Pancreas (tissue), 10 donors: Measurements from ENCODE around the gene HES2. TPM values are rescaled to one million over a fixed set of nuclear protein-coding genes. Genes with fewer than 3 reads are reported as not detected.
A peak's percentile ranks its signal among the peaks of the same experiment; 100 is the strongest.

Experiments
- ATAC-seq, 4 donors: fragments of 200-7000 bp; cut with Tn5 transposase; one replicate each; pipeline versions ENCODE4 v1.8.0 to v1.9.1; 2020; ENCODE audit warnings: mild to moderate bottlenecking in 4 of 4, moderate library complexity in 4 of 4
- DNase-seq, 6 donors: peaks; one replicate each; pipeline ENCODE4 v3.0.0-alpha.2; 2020
- FAIRE-seq: peaks from 2 replicates; lab custom pipeline; 2012; peaks lifted over from hg19 to GRCh38; lab: Jason Lieb, UNC
- H3K27ac ChIP-seq, 4 donors: fragments of 200-600 bp; sonication (generic); 1 replicate in 3 of 4; 2 replicates in 1 of 4; pipeline versions ENCODE4 v1.5.0 to v1.8.0; 2020
- H3K27me3 ChIP-seq, 4 donors: fragments of 200-600 bp; one replicate each; pipeline ENCODE4 v1.8.0; 2021
- H3K36me3 ChIP-seq, 3 donors: fragments of 200-600 bp; sonication (generic) in 1 of 3; one replicate each; pipeline versions ENCODE4 v1.5.0 to v1.8.0; 2020 to 2021
- H3K4me1 ChIP-seq, 3 donors: fragments of 200-600 bp; one replicate each; pipeline ENCODE4 v1.8.0; 2021
- H3K4me3 ChIP-seq, 4 donors: fragments of 200-600 bp; sonication (generic) in 2 of 4; one replicate each; pipeline versions ENCODE4 v1.5.0 to v1.8.0; 2020 to 2021
- H3K9me3 ChIP-seq, 4 donors: fragments of 200-600 bp; one replicate each; pipeline ENCODE4 v1.8.0; 2021
- CTCF ChIP-seq, 4 donors: fragments of 200-600 bp; sonication (generic) in 3 of 4; IDR thresholded peaks; one replicate each; pipeline versions ENCODE4 v1.5.0 to v1.8.0; 2021; ENCODE audit warnings: antibody characterized with exemption in 4 of 4
- WGBS, 2 donors: extraction: QIAGEN DNeasy Blood & Tissue Kit; methylation state at CpG; one replicate each; pipeline ENCODE4 v1.1.7; 2013; 5-methylcytosine and 5-hydroxymethylcytosine counted together
- intact Hi-C, 3 donors: fragments of 100-400 bp; cut with DNase I; formaldehyde crosslinking; loops; one replicate each; pipeline versions ENCODE4 v1.11.1 to v1.14.2; 2022
- polyA plus RNA-seq, 2 donors: library from polyadenylated mRNA; stranded (reverse); fragments of 200-250 nt; gene quantifications; one replicate each; pipeline ENCODE4 v1.2.3, GENCODE V29; 2013
- total RNA-seq, 6 donors: library from RNA; stranded (reverse); fragmentation: NEBNext Ultra II Directional in 4 of 6; extraction: Animal tissue kit (Norgen Biotek cat#: 25700) in 4 of 6; gene quantifications; one replicate each; pipeline versions ENCODE4 v1.2.1 to v1.2.4, GENCODE V29; 2021 to 2023
- donor health status: healthy with polysubstance abuse.
- donor health status: DM: no; HTN: no; CAD: no; lungs with moderate emphysema.
- donor health status: DM: no; HTN: no; CAD: no.
- donor health status: control.
- donor health status: control.
- donor health status: Bipolar disorder and iron deficiency.
- donor health status: DM: yes; HTN: yes; CAD: no.
- donor health status: DM: no; HTN: no; CAD: no.
- donor health status: DM: no; HTN: no; CAD: no.
- donor health status: DM: yes; HTN: yes; CAD: no.

Gene HES2
- total and polyA plus RNA-seq, 8 donors = 0.03 to 0.31 (median 0.09) TPM; not detected in 5

GRCh38 chr1:6393400-6394187 is 26.1 kb downstream of the HES2 start, which contains the start of gene ACOT7:
Gene ACOT7 (minus strand): TSS chr1:6393767. CDS start chr1:6393399, 368 bp downstream.
- 0% methylated on average over 54 to 87 of the region's 87 CpGs for WGBS, 2 donors
- Histone ChIP-seq H3K9me3 (no peaks in the 10 kb centered on the region), H3K27ac (peak within 1 kb of the TSS; percentile 99), H3K27me3 (no peaks in the 10 kb centered on the region), H3K36me3 (no peaks in the 10 kb centered on the region), H3K4me3 (peak within 1 kb of the TSS; percentile 31 to 57 (median 52)), H3K4me1 (peaks cover 9 to 15% (median 10%) of the 10 kb centered on the region in 3 donors)
- peak; percentile 86 to 94 (median 91) for DNase-seq
- intact Hi-C loops = no loop called here
- no peak for TF ChIP-seq CTCF (IDR thresholded peaks at IDR 0.05)
- no peak for FAIRE-seq
- ATAC-seq = peak; percentile 94 to 98 (median 97)

- peak in 2 of 6 donors; percentile 42 to 69 for DNase-seq
- intact Hi-C loops = no loop called here
- ATAC-seq = no peak
- FAIRE-seq = no peak
- Histone ChIP-seq H3K27me3 (no peaks in the 10 kb centered on the region), H3K9me3 (no peaks in the 10 kb centered on the region), H3K27ac (peak overlapping the region; percentile 99), H3K4me3 (peak overlapping the region; percentile 31 to 57 (median 52)), H3K36me3 (no peaks in the 10 kb centered on the region), H3K4me1 (peaks cover 9 to 15% (median 10%) of the 10 kb centered on the region in 3 donors)
- 2% methylated on average over 45 to 83 of the region's 83 CpGs for WGBS, 2 donors
- no peak for TF ChIP-seq CTCF (IDR thresholded peaks at IDR 0.05)
Measured at GRCh38 chr1:6392809-6393399, 26.8 kb downstream of the HES2 start.

DNA sequence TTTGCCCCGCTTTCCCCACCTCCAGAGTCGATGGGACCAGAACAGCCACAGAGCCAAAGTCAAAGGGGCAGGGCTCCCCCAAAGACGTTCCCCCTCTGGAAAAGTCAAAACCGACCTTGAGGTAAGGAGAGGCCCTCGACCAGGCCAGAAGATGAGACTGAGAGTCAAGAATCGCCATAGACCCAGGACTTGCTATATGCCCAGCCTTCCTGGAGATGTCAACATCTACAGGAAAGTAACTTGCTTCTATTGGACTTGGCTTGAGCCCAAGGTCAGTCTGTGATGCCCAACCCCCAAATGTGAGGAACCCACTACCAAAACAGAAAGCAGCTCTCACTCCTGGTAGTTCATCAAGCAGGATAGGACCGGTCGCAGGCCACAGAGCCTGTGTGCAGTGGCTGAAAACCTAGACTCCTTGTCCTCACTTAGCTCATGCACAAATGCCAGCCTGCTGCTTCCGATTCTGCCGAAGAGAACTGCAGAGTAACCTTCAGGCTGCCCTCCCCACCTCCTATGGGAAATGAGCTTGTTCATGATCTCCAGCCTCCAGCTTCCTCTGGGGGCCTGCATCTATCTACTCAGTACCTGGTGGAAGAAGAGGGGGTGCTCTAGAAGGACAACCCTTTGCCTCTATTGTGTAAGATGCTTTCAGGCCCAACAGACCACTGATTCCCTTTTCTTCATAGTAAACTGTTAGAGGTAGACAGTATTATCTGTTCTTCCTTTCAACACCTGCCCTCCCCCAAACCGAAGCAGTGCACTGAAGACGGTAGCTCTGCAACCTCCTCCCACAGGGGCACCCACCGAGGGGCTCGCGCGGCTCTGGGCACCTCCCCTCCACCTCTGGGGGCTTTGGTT is 27.5 kb downstream of the HES2 start:
- no peak overlapping the region for H3K27ac ChIP-seq
- no peak for FAIRE-seq
- H3K27me3 ChIP-seq = no peaks in the 10 kb centered on the region
- ATAC-seq = no peak
- H3K9me3 ChIP-seq = no peaks in the 10 kb centered on the region
- no peak for TF ChIP-seq CTCF (IDR thresholded peaks at IDR 0.05)
- WGBS, 2 donors = 34 to 35% methylated on average over 16 of the region's 16 CpGs
- DNase-seq = peak in 1 of 6 donors; percentile 20
- intact Hi-C loops = no loop called here
- H3K4me1 ChIP-seq = peaks cover 9 to 15% (median 10%) of the 10 kb centered on the region in 3 donors
- peak overlapping the region; percentile 31 to 57 (median 52) for H3K4me3 ChIP-seq
- H3K36me3 ChIP-seq = no peaks in the 10 kb centered on the region

GRCh38 chr1:6389971-6390370 is 29.7 kb downstream of the HES2 start:
- Histone ChIP-seq H3K4me1 (peaks cover 9 to 15% (median 14%) of the 10 kb centered on the region in 3 donors), H3K4me3 (no peak overlapping the region), H3K27ac (no peak overlapping the region), H3K36me3 (no peaks in the 10 kb centered on the region), H3K9me3 (no peaks in the 10 kb centered on the region), H3K27me3 (no peaks in the 10 kb centered on the region)
- FAIRE-seq = no peak
- DNase-seq = no peak
- ATAC-seq = no peak
- no peak for TF ChIP-seq CTCF (IDR thresholded peaks at IDR 0.05)
- intact Hi-C loops = no loop called here
- 92 to 94% methylated on average over 9 of the region's 9 CpGs for WGBS, 2 donors
